K562 (cell line): ENCODE measurements around the gene RAD51AP1. TPM values are rescaled to one million over a fixed set of nuclear protein-coding genes. Genes with fewer than 3 reads are reported as not detected.
A peak's percentile ranks its signal among the peaks of the same experiment; 100 is the strongest.

Experiments used
- ATAC-seq: fragments of 200-7000 bp; cut with Tn5 transposase; 3 replicates; pipeline ENCODE4 v1.9.1; 2020; ENCODE audit warnings: moderate library complexity
- BruUV-seq: library from RNA; stranded (reverse); fragments of 400-500 nt; replicated peaks from 2 replicates; lab custom pipeline; 2021; lab: Mats Ljungman, UMichigan
- CTCF ChIA-PET: fragments of 300-600 bp; formaldehyde crosslinking; extraction: SDS; loops from one replicate; lab custom pipeline; 2021; ENCODE audit warnings: low intra/inter-chr PET ratio; lab: Yijun Ruan, JAX
- POLR2A ChIA-PET: fragments of 300-600, 350-650 bp; sonication (Branson Sonifier 250); formaldehyde crosslinking; extraction: SDS; loops from one replicate; lab custom pipeline; 2021; ENCODE audit warnings: antibody characterized with exemption, inconsistent platforms; lab: Yijun Ruan, JAX
- DNase-seq, 4 experiments: peaks; one replicate each; pipeline versions ENCODE4 v3.0.0 to v3.0.0-alpha.2; 2011 to 2018; ENCODE audit warnings: low spot score in 3 of 4, mixed read lengths in 3 of 4; ENCODE audit errors: extremely low read depth in 1 of 4
- FAIRE-seq: peaks from 2 replicates; lab custom pipeline; 2011; peaks lifted over from hg19 to GRCh38; lab: Jason Lieb, UNC
- H2AFZ ChIP-seq: 2 replicates; pipeline ENCODE4 v1.6.0; 2011; ENCODE audit warnings: low read depth, low read length, control low read depth, inconsistent platforms
- H3K27ac ChIP-seq: fragments of 200-600 bp; 3 replicates; pipeline ENCODE4 v1.8.0; 2011; ENCODE audit warnings: low read depth, mild to moderate bottlenecking, control low read depth, inconsistent platforms, low read length, moderate library complexity, mixed read lengths; ENCODE audit errors: extremely low read depth
- H3K27me3 ChIP-seq, 2 experiments: fragments of 300-600 bp in 1 of 2; 2 replicates in 1 of 2; 3 replicates in 1 of 2; pipeline versions ENCODE4 v1.6.0 to v1.8.0; 2011; ENCODE audit warnings: inconsistent platforms in 2 of 2, low read length in 2 of 2, mild to moderate bottlenecking in 1 of 2, mixed read lengths in 1 of 2, moderate library complexity in 1 of 2; ENCODE audit not compliant: control insufficient read depth in 2 of 2, insufficient read depth in 2 of 2
- H3K36me3 ChIP-seq: fragments of 300-600 bp; 3 replicates; pipeline ENCODE4 v1.8.0; 2011; ENCODE audit warnings: mild to moderate bottlenecking, low read length, inconsistent platforms; ENCODE audit not compliant: control insufficient read depth, insufficient read depth
- H3K4me1 ChIP-seq, 2 experiments: fragments of 200-600 bp in 1 of 2; replicated peaks in 1 of 2; 2 replicates in 1 of 2; 3 replicates in 1 of 2; pipeline versions ENCODE4 v1.5.1 to v1.8.0; 2011; ENCODE audit warnings: inconsistent platforms in 2 of 2, low read length in 2 of 2, mild to moderate bottlenecking in 1 of 2, mixed read lengths in 1 of 2, moderate library complexity in 1 of 2; ENCODE audit not compliant: control insufficient read depth in 2 of 2, insufficient read depth in 2 of 2
- H3K4me2 ChIP-seq: 2 replicates; pipeline ENCODE4 v1.6.1; 2011; ENCODE audit warnings: low read length, control low read depth, inconsistent platforms, mixed read lengths; ENCODE audit not compliant: insufficient read depth
- H3K4me3 ChIP-seq: fragments of 200-600 bp; sonication (generic), shearing (Covaris generic); 2 replicates; pipeline ENCODE4 v1.5.1; 2016; ENCODE audit warnings: control low read depth, inconsistent platforms
- H3K79me2 ChIP-seq: fragments of 200-600 bp; 3 replicates; pipeline ENCODE4 v1.8.0; 2011; ENCODE audit warnings: low read length, inconsistent platforms; ENCODE audit not compliant: control insufficient read depth, insufficient read depth
- H3K9ac ChIP-seq, 2 experiments: 2 replicates each; pipeline versions ENCODE4 v1.6.0 to v1.6.1; 2011; ENCODE audit warnings: low read depth in 2 of 2, low read length in 2 of 2, control low read depth in 1 of 2, inconsistent platforms in 1 of 2, mild to moderate bottlenecking in 1 of 2, mixed read lengths in 1 of 2; ENCODE audit not compliant: insufficient read depth in 1 of 2
- H3K9me1 ChIP-seq: one replicate; pipeline ENCODE4 v1.6.0; 2011; ENCODE audit warnings: inconsistent platforms, mild to moderate bottlenecking, low read length, moderate library complexity; ENCODE audit not compliant: control insufficient read depth, insufficient read depth
- H3K9me3 ChIP-seq: replicated peaks from 2 replicates; pipeline ENCODE4 v1.5.1; 2011; ENCODE audit warnings: low read depth, low read length, inconsistent platforms; ENCODE audit not compliant: control insufficient read depth, insufficient read depth
- H4K20me1 ChIP-seq: replicated peaks from 2 replicates; pipeline ENCODE4 v1.6.1; 2011; ENCODE audit warnings: low read length, inconsistent platforms, mixed read lengths; ENCODE audit not compliant: control insufficient read depth, insufficient read depth
- ARID1B ChIP-seq: fragments of 450-650 bp; IDR thresholded peaks from 2 replicates; pipeline ENCODE4 v1.6.1; 2016; ENCODE audit warnings: antibody characterized with exemption, mild to moderate bottlenecking, inconsistent platforms
- FOXP1 ChIP-seq: sonication (generic); formaldehyde crosslinking; IDR thresholded peaks from 2 replicates; pipeline ENCODE4 v1.8.0; 2022; ENCODE audit warnings: mild to moderate bottlenecking, missing genetic modification reagents
- JUND ChIP-seq, 2 experiments: IDR thresholded peaks; 2 replicates in 1 of 2; 3 replicates in 1 of 2; pipeline ENCODE4 v1.6.1; 2011; ENCODE audit warnings: borderline replicate concordance in 2 of 2, low read depth in 2 of 2, low read length in 2 of 2, improper control_type of control experiment in 1 of 2, missing biosample characterization in 1 of 2, missing genetic modification characterization in 1 of 2, missing genetic modification reagents in 1 of 2
- MGA ChIP-seq: fragments of 450-650 bp; IDR thresholded peaks from 2 replicates; pipeline ENCODE4 v1.6.1; 2016; ENCODE audit warnings: mild to moderate bottlenecking, moderate library complexity
- PTRF ChIP-seq: fragments of 450-650 bp; IDR thresholded peaks from 2 replicates; pipeline ENCODE4 v1.6.1; 2016; ENCODE audit warnings: mild to moderate bottlenecking, missing genetic modification characterization, missing compliant biosample characterization
- RAD21 ChIP-seq, 2 experiments: fragments of 250-450 bp in 1 of 2; fragments of 450-650 bp in 1 of 2; sonication (Bioruptor Pico) in 1 of 2; formaldehyde crosslinking in 1 of 2; IDR thresholded peaks in 1 of 2; conservative IDR thresholded peaks in 1 of 2; 2 replicates each; pipeline versions ENCODE4 v1.4.0 to v1.8.0; 2020 to 2022; ENCODE audit warnings: mild to moderate bottlenecking in 2 of 2, moderate library complexity in 1 of 2
- TBP ChIP-seq: optimal IDR thresholded peaks from 2 replicates; pipeline ENCODE3; 2011; ENCODE audit warnings: low read depth, low read length, improper control_type of control experiment
- TEAD1 ChIP-seq, 2 experiments: fragments of 450-650 bp in 1 of 2; sonication (generic) in 1 of 2; formaldehyde crosslinking; IDR thresholded peaks; 2 replicates each; pipeline versions ENCODE4 v1.4.0 to v1.8.0; 2020 to 2022; ENCODE audit warnings: mild to moderate bottlenecking in 2 of 2, missing genetic modification reagents in 1 of 2
- ZBTB7A ChIP-seq: IDR thresholded peaks from 2 replicates; pipeline ENCODE4 v1.6.1; 2011; ENCODE audit warnings: low read depth, mild to moderate bottlenecking, low read length, moderate library complexity, borderline replicate concordance; ENCODE audit not compliant: control insufficient read depth
- WGBS: fragments of 100-300 bp; shearing (Covaris generic); methylation state at CpG from one replicate; pipeline ENCODE4 v1.1.6; 2016; ENCODE audit warnings: low coverage, mixed read lengths; ENCODE audit not compliant: insufficient coverage; ENCODE audit errors: missing lambda C conversion rate; 5-methylcytosine and 5-hydroxymethylcytosine counted together
- in situ Hi-C: fragments of 300-500 bp; cut with MboI; formaldehyde crosslinking; loops from 4 replicates; pipeline ENCODE4 v1.15.0; 2018; ENCODE audit warnings: inconsistent platforms, mixed read lengths
- intact Hi-C: fragments of 100-400 bp; cut with micrococcal nuclease; formaldehyde crosslinking; loops from 2 replicates; pipeline ENCODE4 v1.14.2; 2022
- polyA plus RNA-seq, 8 experiments: library from polyadenylated mRNA; depleted of rRNA in 4 of 8; stranded (reverse) in 5 of 8; unstranded in 3 of 8; fragments of >200 nt; fragmentation: Nextera tagmentation in 2 of 8; fragmentation: Illumina TruSeq in 1 of 8; extraction: Ambion mirVana in 2 of 8; extraction: Trizol in 1 of 8; gene quantifications; 2 replicates each; pipeline versions ENCODE4 v1.2.1 to v1.2.3, GENCODE V29; 2011 to 2014; ENCODE audit warnings: inconsistent platforms in 1 of 8, missing spikeins in 1 of 8
- total RNA-seq, 7 experiments: library from RNA; depleted of rRNA in 6 of 7; stranded (reverse); fragments of >200 nt in 6 of 7; fragmentation: Illumina TruSeq in 2 of 7; extraction: Trizol in 2 of 7; gene quantifications; 2 replicates each; pipeline versions ENCODE4 v1.2.1 to v1.2.3, GENCODE V29; 2011 to 2021; ENCODE audit warnings: low replicate concordance in 1 of 7

Gene RAD51AP1
- total and polyA plus RNA-seq, 9 of the 15 experiments (the other 6 are each of a cell fraction or from before 2014, with no cell fraction given), result 43.8 to 111 (median 89.1) TPM

GRCh38 chr12:4604684-4605193, 66.0 kb downstream of the RAD51AP1 start:
- H3K79me2 ChIP-seq, result no peaks in the 10 kb centered on the region
- peak; percentile 90 for FAIRE-seq
- in situ Hi-C loops (no loop called here), intact Hi-C loops (loop anchor here (2.0 kb wide), 1 partner anchor 44 kb away; the partner anchor contains the start of genes AKAP3 and NDUFA9)
- H2AFZ ChIP-seq, result peak overlapping the region; percentile 92
- peaks cover 0 to 4% of the 10 kb centered on the region in 2 experiments; a peak in 2 of 5 replicates for H3K4me1 ChIP-seq
- H3K4me3 ChIP-seq, result peak overlapping the region; percentile 53
- ChIA-PET POLR2A (interaction anchor here (0.6 to 1.2 kb wide), 2 partner anchors 11 to 44 kb away, joined by 3 to 4 read pairs; partner anchors contain the start of genes AKAP3 and NDUFA9), CTCF (interaction anchor here (0.7 kb wide), 1 partner anchor 222 kb away, joined by 3 read pairs; no protein-coding TSS in a partner anchor)
- peaks cover 0 to 3% of the 10 kb centered on the region in 2 experiments; a peak in 2 of 5 replicates for H3K27me3 ChIP-seq
- peak overlapping the region; percentile 67 to 94 for H3K9ac ChIP-seq
- H3K9me1 ChIP-seq, result no peaks in the 10 kb centered on the region
- no peaks in the 10 kb centered on the region for H3K36me3 ChIP-seq
- peak; percentile 97 for ATAC-seq
- H3K4me2 ChIP-seq, result peak overlapping the region; percentile 84
- no TSS peak for BruUV-seq
- no peak overlapping the region; the same call in 2 of the 3 replicates for H3K27ac ChIP-seq
- H3K9me3 ChIP-seq, result no peaks in the 10 kb centered on the region
- WGBS, result under 1% methylated on average over 18 of the region's 25 CpGs
- DNase-seq, result peak; percentile 69 to 83 (median 70)
- H4K20me1 ChIP-seq, result no peaks in the 10 kb centered on the region
- TF ChIP-seq MGA (peak; percentile 58), TBP (peak; percentile 52), ARID1B (no peak), RAD21 (CRISPR knock-in tag; conservative IDR thresholded peaks at IDR 0.05 in 1 of 2, IDR thresholded peaks at IDR 0.05 in 1 of 2) (peak in 1 of 2 experiments; percentile 56; a peak in 2 of 4 replicates), ZBTB7A (no peak), PTRF (tag) (no peak), JUND (IDR thresholded peaks at IDR 0.05; ENCODE audit: borderline replicate concordance, low read depth, low read length) (0 out of 2 replicates have a peak, but pooled peaks have one; percentile 9), JUND (tag; IDR thresholded peaks at IDR 0.05; ENCODE audit: borderline replicate concordance, low read depth, low read length) (no peak), TEAD1 (CRISPR knock-in tag; IDR thresholded peaks at IDR 0.05) (no peak), FOXP1 (CRISPR knock-in tag) (no peak)
